GM12801 (cell line): Measurements from ENCODE around the gene HAPLN3.

Experiments used
- TF ChIP-seq, protein P1 (sequence below): IDR thresholded peaks from one replicate; pipeline ENCODE4 v1.5.1; 2011; ENCODE audit warnings: control low read depth; ENCODE audit not compliant: insufficient read length; ENCODE audit errors: extremely low read depth

HAPLN3 gene

GRCh38 chr15:88912500-88912921 lies 17.2 kb upstream of the HAPLN3 start:
- TF ChIP-seq, protein P1, sequence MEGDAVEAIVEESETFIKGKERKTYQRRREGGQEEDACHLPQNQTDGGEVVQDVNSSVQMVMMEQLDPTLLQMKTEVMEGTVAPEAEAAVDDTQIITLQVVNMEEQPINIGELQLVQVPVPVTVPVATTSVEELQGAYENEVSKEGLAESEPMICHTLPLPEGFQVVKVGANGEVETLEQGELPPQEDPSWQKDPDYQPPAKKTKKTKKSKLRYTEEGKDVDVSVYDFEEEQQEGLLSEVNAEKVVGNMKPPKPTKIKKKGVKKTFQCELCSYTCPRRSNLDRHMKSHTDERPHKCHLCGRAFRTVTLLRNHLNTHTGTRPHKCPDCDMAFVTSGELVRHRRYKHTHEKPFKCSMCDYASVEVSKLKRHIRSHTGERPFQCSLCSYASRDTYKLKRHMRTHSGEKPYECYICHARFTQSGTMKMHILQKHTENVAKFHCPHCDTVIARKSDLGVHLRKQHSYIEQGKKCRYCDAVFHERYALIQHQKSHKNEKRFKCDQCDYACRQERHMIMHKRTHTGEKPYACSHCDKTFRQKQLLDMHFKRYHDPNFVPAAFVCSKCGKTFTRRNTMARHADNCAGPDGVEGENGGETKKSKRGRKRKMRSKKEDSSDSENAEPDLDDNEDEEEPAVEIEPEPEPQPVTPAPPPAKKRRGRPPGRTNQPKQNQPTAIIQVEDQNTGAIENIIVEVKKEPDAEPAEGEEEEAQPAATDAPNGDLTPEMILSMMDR, result no peak

GRCh38 chr15:88911766-88912118 lies 16.4 kb upstream of the HAPLN3 start:
- TF ChIP-seq, protein P1, result no peak

DNA sequence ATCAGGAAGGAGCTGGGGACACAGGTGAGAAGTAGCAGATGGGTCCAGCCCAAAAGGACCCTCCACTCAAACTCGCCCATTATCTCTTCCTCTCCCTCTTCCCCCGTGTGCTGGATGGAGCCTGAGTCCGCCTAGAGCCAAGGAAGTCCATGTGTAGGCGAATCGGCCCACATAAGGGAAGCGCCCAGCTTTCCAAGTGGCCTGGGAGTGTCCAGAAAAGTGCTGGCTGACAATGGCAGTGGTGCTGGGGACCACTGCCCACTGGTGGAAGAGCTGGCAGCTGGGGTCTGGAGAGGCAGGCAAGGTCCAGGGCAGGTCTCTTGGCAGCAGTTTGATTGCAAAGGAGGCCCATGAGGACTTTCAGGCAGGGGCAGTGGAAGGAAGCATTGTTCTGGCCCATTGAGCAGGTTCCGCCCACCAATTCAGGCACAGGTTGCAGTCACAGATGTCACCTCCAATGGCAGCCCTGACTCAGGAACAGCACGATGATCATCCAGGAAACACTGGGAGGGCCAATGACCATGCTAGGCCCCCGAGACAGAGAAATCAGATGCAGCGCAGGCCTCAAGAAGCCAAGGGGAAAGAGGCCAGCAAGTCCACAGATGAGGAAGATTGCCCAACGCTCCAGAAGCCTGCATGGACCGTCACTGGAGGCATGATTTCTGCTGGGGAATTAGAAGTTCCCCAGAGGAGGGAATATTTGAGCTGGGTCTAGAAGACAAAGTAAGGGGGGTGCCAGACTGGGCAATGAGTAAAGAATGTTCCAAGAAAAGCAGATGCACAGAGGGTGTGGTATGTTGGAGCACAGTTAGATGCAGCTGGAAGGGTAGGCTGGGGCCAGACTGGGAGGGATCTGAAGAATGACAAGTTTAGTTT lies 14.8 kb upstream of the HAPLN3 start:
- TF ChIP-seq, protein P1, result no peak

DNA sequence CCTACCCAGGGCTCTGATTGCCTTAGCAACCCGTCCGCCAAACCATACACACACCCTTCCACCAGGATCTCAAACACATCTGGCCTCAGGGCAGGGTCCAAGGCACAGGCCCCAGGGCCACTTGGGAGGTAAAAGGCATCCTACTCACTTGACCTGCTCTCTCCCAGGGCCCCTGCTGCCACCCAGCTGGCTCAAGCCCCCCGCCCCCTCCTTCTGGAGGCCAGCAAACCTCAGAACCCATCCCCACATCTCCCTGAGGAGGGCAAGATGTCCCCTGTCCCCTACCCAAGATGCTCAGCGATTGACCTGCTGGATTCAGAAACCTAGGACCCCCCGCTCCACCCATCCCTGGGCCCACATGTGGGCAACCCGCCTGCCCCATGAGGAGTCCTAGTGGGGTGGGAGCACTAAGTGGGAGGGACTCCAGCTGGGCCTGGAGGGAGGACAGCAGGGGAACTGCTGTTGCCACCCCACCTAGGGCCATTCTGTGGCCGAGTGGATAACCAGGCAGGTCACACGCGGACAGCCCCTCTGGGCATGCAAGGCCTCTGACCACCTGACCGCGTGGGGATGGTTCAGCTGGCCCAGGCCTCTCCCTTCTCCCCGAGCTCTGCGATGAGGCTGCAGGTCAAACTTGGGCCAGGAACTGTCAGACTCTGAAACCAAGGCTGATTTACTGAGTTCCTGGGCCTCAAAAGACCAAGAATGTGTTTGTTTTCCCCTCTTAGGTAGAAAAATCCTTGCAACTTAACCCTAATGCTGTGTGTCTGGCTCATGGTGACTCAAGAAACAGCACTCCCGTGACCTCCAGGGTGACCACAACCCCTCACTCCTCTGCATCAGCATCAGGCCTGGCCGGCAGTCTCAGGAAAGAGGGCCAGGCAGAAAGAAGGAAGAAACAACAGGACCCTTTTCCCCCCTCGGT lies 13.6 kb upstream of the HAPLN3 start:
- TF ChIP-seq, protein P1, result no peak

- TF ChIP-seq, protein P1, result no peak
Observed at GRCh38 chr15:88908123-88908522, 12.8 kb upstream of the HAPLN3 start.

GRCh38 chr15:88907111-88907510 lies 11.8 kb upstream of the HAPLN3 start:
- TF ChIP-seq, protein P1, result no peak

DNA sequence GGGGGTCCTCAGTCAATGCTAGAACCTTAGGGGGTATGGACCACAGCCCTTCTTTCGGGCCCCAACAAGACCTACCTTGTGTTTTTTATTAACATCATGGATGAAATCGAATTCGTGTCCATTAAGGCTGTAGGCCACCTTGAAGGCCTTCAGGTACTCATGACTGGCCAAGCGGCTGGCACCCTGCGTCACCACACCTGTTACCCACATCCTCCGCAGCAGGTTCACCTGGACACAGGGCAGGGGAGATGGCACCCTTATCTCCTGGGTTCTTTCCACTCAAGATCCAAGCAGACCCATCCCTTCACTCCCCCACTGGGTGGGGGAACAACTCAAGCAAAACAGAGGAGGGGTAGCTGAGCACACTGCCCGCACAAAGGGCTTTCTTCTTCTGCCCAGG lies 11.2 kb upstream of the HAPLN3 start:
- TF ChIP-seq, protein P1, result no peak
